HG03442 (cell line): ENCODE data around the gene VAMP8.
"Not testable (repeated sequence)": the region's sequence is repeated elsewhere in the genome, so short reads cannot be mapped to it uniquely, and the experiment has no call there.

Source experiments
- ATAC-seq: cut with Tn5 transposase; IDR thresholded peaks from one replicate; pipeline ENCODE4 v1.9.1; 2021; ENCODE audit warnings: mild to moderate bottlenecking, moderate library complexity; ENCODE audit not compliant: unreplicated experiment

Gene VAMP8

DNA sequence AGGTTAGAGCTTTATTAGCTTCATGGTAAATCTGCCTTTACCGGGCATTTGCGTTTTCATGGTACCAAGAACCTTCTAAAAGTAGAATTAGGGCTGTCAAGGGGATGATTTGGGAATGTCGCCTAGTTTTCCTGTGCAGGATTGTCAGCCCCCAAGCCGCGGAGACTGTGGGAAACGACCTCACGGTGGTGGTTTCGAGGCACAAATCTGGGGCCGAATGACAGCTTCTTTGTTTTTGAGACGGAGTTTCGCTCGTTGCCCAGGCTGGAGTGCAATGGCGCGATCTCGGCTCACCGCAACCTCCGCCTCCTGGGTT, 38.0 kb downstream of the VAMP8 start:
- no peak for ATAC-seq

DNA sequence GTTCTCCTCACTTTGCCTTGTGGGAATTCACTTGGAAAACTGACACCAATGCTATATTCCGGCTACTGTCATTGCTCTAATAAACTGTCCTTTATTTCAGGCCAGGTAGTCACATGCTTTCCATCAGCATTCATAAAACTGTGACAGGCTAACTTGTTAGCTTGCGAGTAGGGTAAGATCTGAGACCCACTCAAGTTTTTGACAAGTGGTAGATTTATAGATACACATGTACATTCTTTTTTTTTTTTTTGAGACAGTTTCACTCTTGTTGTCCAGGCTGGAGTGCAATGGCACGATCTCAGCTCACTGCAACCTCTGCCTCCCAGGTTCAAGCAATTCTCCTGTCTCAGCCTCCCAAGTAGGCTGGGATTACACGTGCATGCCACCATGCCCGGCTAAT, 40.3 kb downstream of the VAMP8 start:
- ATAC-seq: not testable (repeated sequence)

DNA sequence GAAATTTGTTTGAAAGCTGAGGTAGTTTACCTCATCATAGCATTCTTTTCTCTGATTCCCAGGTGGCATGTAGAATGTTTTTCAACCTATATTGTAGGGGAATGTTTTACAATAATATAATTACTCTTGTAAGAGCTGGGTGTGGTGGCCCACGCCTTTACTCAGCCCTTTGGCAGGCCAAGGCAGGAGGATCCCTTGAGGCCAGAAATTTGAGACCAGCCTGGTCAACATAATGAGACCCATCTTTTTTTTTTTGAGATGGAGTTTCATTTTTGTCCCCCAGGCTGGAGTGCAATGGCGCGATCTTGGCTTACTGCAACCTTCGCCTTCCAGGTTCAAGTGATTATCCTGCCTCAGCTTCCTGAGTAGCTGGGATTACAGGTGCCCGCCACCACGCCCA, 42.2 kb downstream of the VAMP8 start:
- ATAC-seq: no peak

DNA sequence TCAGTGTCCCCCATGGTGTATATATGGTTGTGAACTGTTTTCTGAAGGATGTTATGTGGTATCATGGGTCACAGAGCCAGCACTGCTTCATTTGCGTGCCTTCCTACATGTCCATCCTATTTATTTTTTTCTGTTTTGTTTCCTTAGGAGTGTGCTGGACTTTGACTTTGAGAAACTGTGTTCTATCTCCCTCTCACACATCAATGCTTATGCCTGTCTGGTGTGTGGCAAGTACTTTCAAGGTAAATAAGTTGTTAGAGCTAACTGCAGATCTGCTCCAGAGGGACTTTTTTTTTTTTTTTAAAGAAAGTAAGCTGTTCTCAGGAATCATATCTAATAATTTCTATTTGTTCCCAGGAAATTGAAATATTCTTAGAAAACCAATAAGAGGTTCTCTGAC, 44.0 kb downstream of the VAMP8 start:
- no peak for ATAC-seq

DNA sequence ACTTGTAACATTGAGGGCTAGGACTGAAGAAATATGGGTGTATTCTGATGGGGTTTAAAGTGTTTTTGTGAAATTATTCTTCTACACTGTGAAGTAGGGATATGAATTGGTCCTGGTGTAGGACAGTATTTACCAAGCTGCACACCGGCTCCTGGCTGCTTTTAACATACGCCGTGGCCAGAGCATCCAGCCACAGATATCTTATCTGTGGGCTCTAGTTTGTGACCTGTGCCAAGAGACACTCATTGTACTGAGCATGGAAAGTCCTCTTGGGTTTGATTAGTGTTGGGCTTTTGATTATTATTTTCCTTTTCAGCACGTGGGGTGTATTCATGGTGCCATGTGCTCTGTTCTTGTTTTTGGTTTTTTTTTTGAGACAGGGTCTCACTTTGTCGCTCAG, 46.6 kb downstream of the VAMP8 start:
- ATAC-seq: no peak

DNA sequence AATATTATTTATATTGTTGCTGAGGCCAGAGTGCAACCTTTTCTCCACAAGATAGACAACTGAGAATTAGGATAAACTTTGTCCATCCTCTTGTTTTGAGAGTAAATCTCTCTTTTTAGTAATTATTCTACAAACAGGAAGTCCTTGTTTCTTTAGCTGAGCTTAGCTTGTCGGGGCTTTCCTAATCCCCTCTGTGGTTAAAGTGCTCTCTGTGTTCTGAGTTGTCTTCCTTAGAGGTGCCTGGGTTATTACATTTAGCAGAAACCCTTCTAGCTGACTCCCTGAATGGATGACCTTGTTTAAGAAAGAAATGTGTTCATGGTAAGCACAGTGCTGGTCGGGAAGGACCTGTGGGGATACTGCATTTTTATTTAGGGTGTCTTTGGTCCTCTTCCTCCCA, 51.3 kb downstream of the VAMP8 start:
- ATAC-seq: no peak

DNA sequence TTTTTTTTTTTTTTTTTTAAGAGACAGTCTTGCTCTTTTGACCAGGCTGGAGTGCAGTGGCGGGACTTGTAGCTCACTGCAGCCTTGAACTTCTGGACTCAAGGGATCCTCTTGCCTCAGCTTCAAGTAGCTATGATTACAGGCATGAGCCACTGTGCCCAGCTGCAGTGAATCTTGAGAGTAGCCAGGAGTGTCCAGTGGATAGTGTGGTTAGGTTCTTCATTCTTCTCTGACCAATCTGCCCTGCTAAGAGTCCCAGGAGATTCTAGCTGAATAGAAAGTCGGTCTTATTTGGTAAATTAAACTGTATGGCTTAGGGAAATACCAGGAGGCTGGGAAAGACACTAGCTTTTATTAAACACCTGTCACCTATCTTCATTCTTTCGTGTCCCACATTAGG, 53.9 kb downstream of the VAMP8 start:
- ATAC-seq: no peak
